Activated naive CD8-positive, alpha-beta T cell treated with anti-CD3 and anti-CD28 coated beads, Interleukin-2, amount 50 U/mL, for 24 hours (primary cell): ENCODE measurements around the gene GJA3.

ENCODE experiments used
- ATAC-seq: fragments of 150-1000 bp; cut with Tn5 transposase; one replicate; pipeline ENCODE4 v1.10.0; 2021
- DNase-seq: peaks from one replicate; pipeline ENCODE4 v3.0.0; 2021
- H3K27ac Mint-ChIP-seq: one replicate; pipeline ENCODE4 v1.8.0; 2021; ENCODE audit warnings: mild to moderate bottlenecking, mixed read lengths
- H3K27me3 Mint-ChIP-seq: one replicate; pipeline ENCODE4 v1.8.0; 2021; ENCODE audit warnings: mixed read lengths
- H3K36me3 Mint-ChIP-seq: one replicate; pipeline ENCODE4 v1.8.0; 2021; ENCODE audit warnings: low read depth, mixed read lengths
- H3K4me1 Mint-ChIP-seq: one replicate; pipeline ENCODE4 v1.8.0; 2021; ENCODE audit warnings: mixed read lengths
- H3K4me3 Mint-ChIP-seq: one replicate; pipeline ENCODE4 v1.8.0; 2021; ENCODE audit warnings: mild to moderate bottlenecking, moderate library complexity, mixed read lengths
- H3K9me3 Mint-ChIP-seq: one replicate; pipeline ENCODE4 v1.8.0; 2021; ENCODE audit warnings: mixed read lengths

Gene GJA3

GRCh38 chr13:20190481-20191310 is 29.8 kb upstream of the GJA3 start:
- Mint-ChIP-seq H3K9me3 (no peaks in the 10 kb centered on the region), H3K4me1 (peaks cover 28% of the 10 kb centered on the region), H3K27ac (no peak overlapping the region), H3K27me3 (peaks cover 43% of the 10 kb centered on the region), H3K4me3 (no peak overlapping the region), H3K36me3 (no peaks in the 10 kb centered on the region)
- ATAC-seq, result no peak
- no peak for DNase-seq

GRCh38 chr13:20190076-20190475 is 29.2 kb upstream of the GJA3 start:
- H3K36me3 Mint-ChIP-seq, result no peaks in the 10 kb centered on the region
- no peaks in the 10 kb centered on the region for H3K9me3 Mint-ChIP-seq
- H3K4me1 Mint-ChIP-seq, result peaks cover 28% of the 10 kb centered on the region
- H3K27me3 Mint-ChIP-seq, result peaks cover 37% of the 10 kb centered on the region
- DNase-seq (no peak), ATAC-seq (no peak)
- no peak overlapping the region for H3K4me3 Mint-ChIP-seq
- no peak overlapping the region for H3K27ac Mint-ChIP-seq

- no peak for ATAC-seq
Measured at GRCh38 chr13:20188667-20189553, 28.1 kb upstream of the GJA3 start.

GRCh38 chr13:20186771-20187170 is 25.9 kb upstream of the GJA3 start:
- Mint-ChIP-seq H3K27ac (no peak overlapping the region), H3K4me3 (no peak overlapping the region), H3K27me3 (peaks cover 19% of the 10 kb centered on the region), H3K9me3 (no peaks in the 10 kb centered on the region), H3K4me1 (peaks cover 6% of the 10 kb centered on the region), H3K36me3 (no peaks in the 10 kb centered on the region)
- ATAC-seq, result no peak
- DNase-seq, result no peak

More at GRCh38 chr13:20188667-20189553, 28.1 kb upstream of the GJA3 start:
- Mint-ChIP-seq H3K9me3 (no peaks in the 10 kb centered on the region), H3K27me3 (peaks cover 26% of the 10 kb centered on the region), H3K27ac (no peak overlapping the region), H3K36me3 (no peaks in the 10 kb centered on the region), H3K4me3 (no peak overlapping the region), H3K4me1 (peaks cover 17% of the 10 kb centered on the region)
- no peak for DNase-seq

- no peak overlapping the region for H3K4me3 Mint-ChIP-seq
- H3K27me3 Mint-ChIP-seq, result peaks cover 15% of the 10 kb centered on the region
- H3K36me3 Mint-ChIP-seq, result no peaks in the 10 kb centered on the region
- no peaks in the 10 kb centered on the region for H3K9me3 Mint-ChIP-seq
- ATAC-seq (no peak), DNase-seq (no peak)
- no peaks in the 10 kb centered on the region for H3K4me1 Mint-ChIP-seq
- H3K27ac Mint-ChIP-seq, result no peak overlapping the region
Measured at GRCh38 chr13:20185366-20186056, 24.7 kb upstream of the GJA3 start.

GRCh38 chr13:20182231-20182846 is 21.5 kb upstream of the GJA3 start:
- H3K36me3 Mint-ChIP-seq, result no peaks in the 10 kb centered on the region
- H3K4me3 Mint-ChIP-seq, result no peak overlapping the region
- no peaks in the 10 kb centered on the region for H3K4me1 Mint-ChIP-seq
- H3K27me3 Mint-ChIP-seq, result peaks cover 39% of the 10 kb centered on the region
- ATAC-seq (peak; percentile 90), DNase-seq (peak; percentile 42)
- no peaks in the 10 kb centered on the region for H3K9me3 Mint-ChIP-seq
- H3K27ac Mint-ChIP-seq, result no peak overlapping the region

- Mint-ChIP-seq H3K4me3 (no peak overlapping the region), H3K9me3 (no peaks in the 10 kb centered on the region), H3K4me1 (no peaks in the 10 kb centered on the region), H3K27ac (no peak overlapping the region), H3K36me3 (no peaks in the 10 kb centered on the region), H3K27me3 (peaks cover 49% of the 10 kb centered on the region)
- ATAC-seq (no peak), DNase-seq (no peak)
Measured at GRCh38 chr13:20181188-20181587, 20.3 kb upstream of the GJA3 start.

- no peak overlapping the region for H3K4me3 Mint-ChIP-seq
- DNase-seq (no peak), ATAC-seq (no peak)
- H3K4me1 Mint-ChIP-seq, result peaks cover 24% of the 10 kb centered on the region
- no peak overlapping the region for H3K27ac Mint-ChIP-seq
- no peaks in the 10 kb centered on the region for H3K36me3 Mint-ChIP-seq
- H3K27me3 Mint-ChIP-seq, result peaks cover 75% of the 10 kb centered on the region
- no peaks in the 10 kb centered on the region for H3K9me3 Mint-ChIP-seq
Measured at GRCh38 chr13:20178156-20178555, 17.3 kb upstream of the GJA3 start.

GRCh38 chr13:20177049-20177831 is 16.4 kb upstream of the GJA3 start:
- Mint-ChIP-seq H3K27me3 (peaks cover 81% of the 10 kb centered on the region), H3K36me3 (no peaks in the 10 kb centered on the region), H3K9me3 (no peaks in the 10 kb centered on the region), H3K4me1 (peaks cover 28% of the 10 kb centered on the region), H3K27ac (no peak overlapping the region), H3K4me3 (no peak overlapping the region)
- DNase-seq (no peak), ATAC-seq (no peak)

- DNase-seq (no peak), ATAC-seq (no peak)
- no peak overlapping the region for H3K4me3 Mint-ChIP-seq
- H3K27me3 Mint-ChIP-seq, result peaks cover 78% of the 10 kb centered on the region
- H3K36me3 Mint-ChIP-seq, result no peaks in the 10 kb centered on the region
- H3K4me1 Mint-ChIP-seq, result peaks cover 28% of the 10 kb centered on the region
- H3K9me3 Mint-ChIP-seq, result no peaks in the 10 kb centered on the region
- no peak overlapping the region for H3K27ac Mint-ChIP-seq
Measured at GRCh38 chr13:20175907-20176652, 15.2 kb upstream of the GJA3 start.

- Mint-ChIP-seq H3K9me3 (no peaks in the 10 kb centered on the region), H3K27me3 (peaks cover 77% of the 10 kb centered on the region), H3K36me3 (no peaks in the 10 kb centered on the region), H3K4me1 (peaks cover 28% of the 10 kb centered on the region), H3K4me3 (no peak overlapping the region), H3K27ac (no peak overlapping the region)
- ATAC-seq (no peak), DNase-seq (no peak)
Measured at GRCh38 chr13:20175406-20175794, 14.5 kb upstream of the GJA3 start.

GRCh38 chr13:20174656-20175405 is 14.0 kb upstream of the GJA3 start:
- no peaks in the 10 kb centered on the region for H3K36me3 Mint-ChIP-seq
- peaks cover 79% of the 10 kb centered on the region for H3K27me3 Mint-ChIP-seq
- peaks cover 28% of the 10 kb centered on the region for H3K4me1 Mint-ChIP-seq
- H3K4me3 Mint-ChIP-seq, result no peak overlapping the region
- DNase-seq, result peak; percentile 70
- H3K9me3 Mint-ChIP-seq, result no peaks in the 10 kb centered on the region
- peak; percentile 93 for ATAC-seq
- H3K27ac Mint-ChIP-seq, result peak overlapping the region; percentile 15
